WTC11 (cell line): ENCODE data around the gene CLOCK.

Experiments
- CREB1 ChIP-seq: sonication (generic); formaldehyde crosslinking; IDR thresholded peaks from 2 replicates; pipeline ENCODE4 v1.8.0; 2023; ENCODE audit warnings: mild to moderate bottlenecking, missing genetic modification reagents
- GABPB1 ChIP-seq: sonication (generic); formaldehyde crosslinking; IDR thresholded peaks from 2 replicates; pipeline ENCODE4 v1.8.1; 2023; ENCODE audit warnings: mild to moderate bottlenecking, missing genetic modification reagents
- SOX15 ChIP-seq: fragments of 250-450 bp; sonication (Bioruptor Pico); IDR thresholded peaks from 2 replicates; pipeline ENCODE4 v1.9.0; 2021; ENCODE audit warnings: mild to moderate bottlenecking
- SP1 ChIP-seq: sonication (generic); formaldehyde crosslinking; conservative IDR thresholded peaks from 2 replicates; pipeline ENCODE4 v1.8.1; 2022; ENCODE audit warnings: missing genetic modification reagents
- TEAD4 ChIP-seq: sonication (generic); formaldehyde crosslinking; IDR thresholded peaks from 2 replicates; pipeline ENCODE4 v1.8.0; 2022; ENCODE audit warnings: mild to moderate bottlenecking, missing genetic modification reagents
- ZNF263 ChIP-seq: sonication (generic); formaldehyde crosslinking; IDR thresholded peaks from 2 replicates; pipeline ENCODE4 v1.8.1; 2022; ENCODE audit warnings: low read depth, mild to moderate bottlenecking, moderate library complexity, missing genetic modification reagents
- ZNF416 ChIP-seq: fragments of 250-450 bp; sonication (Bioruptor Pico); IDR thresholded peaks from 2 replicates; pipeline ENCODE4 v1.9.0; 2021; ENCODE audit warnings: mild to moderate bottlenecking, inconsistent platforms
- TF ChIP-seq, protein P1 (sequence below): fragments of 200-600 bp; IDR thresholded peaks from 2 replicates; pipeline ENCODE4 v1.8.0; 2022; ENCODE audit warnings: antibody characterized with exemption
- TF ChIP-seq, protein P2 (sequence below): sonication (generic); formaldehyde crosslinking; conservative IDR thresholded peaks from 2 replicates; pipeline ENCODE4 v1.8.1; 2022; ENCODE audit warnings: mild to moderate bottlenecking, missing genetic modification reagents

DNA sequence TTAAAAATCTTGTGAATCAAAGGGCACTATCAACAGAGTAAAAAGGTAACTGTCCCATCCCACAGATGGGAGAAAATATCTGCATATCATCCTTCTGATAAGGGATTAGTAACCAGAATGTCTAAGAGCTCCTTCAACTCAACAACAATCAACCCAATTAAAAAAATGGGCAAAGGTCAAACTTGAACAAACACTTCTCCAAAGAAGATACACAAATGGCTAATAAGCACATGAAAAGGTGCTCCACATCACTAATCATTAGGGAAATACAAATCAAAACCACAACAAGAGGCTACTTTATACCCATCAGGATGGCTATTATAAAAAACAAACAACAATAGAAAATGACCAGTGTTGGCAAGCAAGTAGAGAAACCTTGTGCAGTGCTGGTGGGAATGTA, 107.7 kb downstream of the CLOCK start:
- TF ChIP-seq, protein P1, sequence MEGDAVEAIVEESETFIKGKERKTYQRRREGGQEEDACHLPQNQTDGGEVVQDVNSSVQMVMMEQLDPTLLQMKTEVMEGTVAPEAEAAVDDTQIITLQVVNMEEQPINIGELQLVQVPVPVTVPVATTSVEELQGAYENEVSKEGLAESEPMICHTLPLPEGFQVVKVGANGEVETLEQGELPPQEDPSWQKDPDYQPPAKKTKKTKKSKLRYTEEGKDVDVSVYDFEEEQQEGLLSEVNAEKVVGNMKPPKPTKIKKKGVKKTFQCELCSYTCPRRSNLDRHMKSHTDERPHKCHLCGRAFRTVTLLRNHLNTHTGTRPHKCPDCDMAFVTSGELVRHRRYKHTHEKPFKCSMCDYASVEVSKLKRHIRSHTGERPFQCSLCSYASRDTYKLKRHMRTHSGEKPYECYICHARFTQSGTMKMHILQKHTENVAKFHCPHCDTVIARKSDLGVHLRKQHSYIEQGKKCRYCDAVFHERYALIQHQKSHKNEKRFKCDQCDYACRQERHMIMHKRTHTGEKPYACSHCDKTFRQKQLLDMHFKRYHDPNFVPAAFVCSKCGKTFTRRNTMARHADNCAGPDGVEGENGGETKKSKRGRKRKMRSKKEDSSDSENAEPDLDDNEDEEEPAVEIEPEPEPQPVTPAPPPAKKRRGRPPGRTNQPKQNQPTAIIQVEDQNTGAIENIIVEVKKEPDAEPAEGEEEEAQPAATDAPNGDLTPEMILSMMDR = no peak
- no peak for TF ChIP-seq ZNF263 (CRISPR knock-in tag)
- TF ChIP-seq GABPB1 (CRISPR knock-in tag) = no peak
- TF ChIP-seq, protein P2, sequence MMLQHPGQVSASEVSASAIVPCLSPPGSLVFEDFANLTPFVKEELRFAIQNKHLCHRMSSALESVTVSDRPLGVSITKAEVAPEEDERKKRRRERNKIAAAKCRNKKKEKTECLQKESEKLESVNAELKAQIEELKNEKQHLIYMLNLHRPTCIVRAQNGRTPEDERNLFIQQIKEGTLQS = no peak
- TF ChIP-seq ZNF416 = no peak
- TF ChIP-seq CREB1 (CRISPR knock-in tag) = no peak
- TF ChIP-seq SOX15 = no peak
- TF ChIP-seq TEAD4 (CRISPR knock-in tag) = no peak
- TF ChIP-seq SP1 = no peak
